Progenitor cell of endocrine pancreas (in vitro differentiated cells): ENCODE data around the gene SLC43A3. TPM values are rescaled to one million over a fixed set of nuclear protein-coding genes. Genes with fewer than 3 reads are reported as not detected.
A peak's percentile ranks its signal among the peaks of the same experiment; 100 is the strongest.

Experiments used
- DNase-seq: peaks from one replicate; pipeline ENCODE4 v3.0.0; 2021; ENCODE audit warnings: low spot score; ENCODE audit not compliant: unreplicated experiment
- H3K27ac Mint-ChIP-seq: 2 replicates; pipeline ENCODE4 v1.8.0; 2021; ENCODE audit warnings: mild to moderate bottlenecking, moderate library complexity, mixed read lengths
- H3K27me3 Mint-ChIP-seq: 2 replicates; pipeline ENCODE4 v1.8.0; 2021; ENCODE audit warnings: mixed read lengths
- H3K36me3 Mint-ChIP-seq: 2 replicates; pipeline ENCODE4 v1.8.0; 2022; ENCODE audit warnings: mixed read lengths; ENCODE audit not compliant: insufficient read depth
- H3K4me1 Mint-ChIP-seq: 2 replicates; pipeline ENCODE4 v1.8.0; 2021; ENCODE audit warnings: low read depth, mixed read lengths
- H3K4me3 Mint-ChIP-seq: 2 replicates; pipeline ENCODE4 v1.8.0; 2021; ENCODE audit warnings: low read depth, mild to moderate bottlenecking, moderate library complexity, mixed read lengths
- H3K9me3 Mint-ChIP-seq: 2 replicates; pipeline ENCODE4 v1.8.0; 2021; ENCODE audit warnings: low read depth, mixed read lengths
- CTCF ChIP-seq: fragments of 200-600 bp; sonication (generic); IDR thresholded peaks from one replicate; pipeline ENCODE4 v1.5.0; 2021; ENCODE audit warnings: antibody characterized with exemption, mild to moderate bottlenecking; ENCODE audit not compliant: unreplicated experiment
- total RNA-seq: library from RNA; stranded (reverse); gene quantifications from 2 replicates; pipeline ENCODE4 v1.2.1, GENCODE V29; 2021

Gene SLC43A3
- total RNA-seq, 1 donor from 2014 or later, result 24.6 TPM

GRCh38 chr11:57458410-57459163, 31.7 kb upstream of the SLC43A3 start:
- H3K36me3 Mint-ChIP-seq, result peaks cover 1% of the 10 kb centered on the region
- H3K9me3 Mint-ChIP-seq, result no peaks in the 10 kb centered on the region
- peak; percentile 81 for TF ChIP-seq CTCF
- H3K27ac Mint-ChIP-seq, result no peak overlapping the region
- peaks cover 15% of the 10 kb centered on the region for H3K4me1 Mint-ChIP-seq
- peak; percentile 43 for DNase-seq
- H3K4me3 Mint-ChIP-seq, result peak overlapping the region; percentile 53
- H3K27me3 Mint-ChIP-seq, result peaks cover 52% of the 10 kb centered on the region

GRCh38 chr11:57458060-57458409, 31.1 kb upstream of the SLC43A3 start:
- DNase-seq, result no peak
- no peak for TF ChIP-seq CTCF
- H3K4me1 Mint-ChIP-seq, result peaks cover 20% of the 10 kb centered on the region
- no peak overlapping the region for H3K4me3 Mint-ChIP-seq
- no peak overlapping the region for H3K27ac Mint-ChIP-seq
- no peaks in the 10 kb centered on the region for H3K9me3 Mint-ChIP-seq
- peaks cover 1% of the 10 kb centered on the region for H3K36me3 Mint-ChIP-seq
- peaks cover 51% of the 10 kb centered on the region for H3K27me3 Mint-ChIP-seq

GRCh38 chr11:57457643-57458023, 30.7 kb upstream of the SLC43A3 start:
- H3K9me3 Mint-ChIP-seq, result no peaks in the 10 kb centered on the region
- H3K27me3 Mint-ChIP-seq, result peaks cover 48% of the 10 kb centered on the region
- H3K27ac Mint-ChIP-seq, result no peak overlapping the region
- H3K4me1 Mint-ChIP-seq, result peaks cover 21% of the 10 kb centered on the region
- no peak for TF ChIP-seq CTCF
- H3K4me3 Mint-ChIP-seq, result no peak overlapping the region
- no peak for DNase-seq
- H3K36me3 Mint-ChIP-seq, result no peaks in the 10 kb centered on the region

GRCh38 chr11:57456960-57457642, 30.2 kb upstream of the SLC43A3 start:
- H3K9me3 Mint-ChIP-seq, result no peaks in the 10 kb centered on the region
- H3K4me3 Mint-ChIP-seq, result peak overlapping the region; percentile 20
- H3K27me3 Mint-ChIP-seq, result peaks cover 48% of the 10 kb centered on the region
- peaks cover 21% of the 10 kb centered on the region for H3K4me1 Mint-ChIP-seq
- H3K36me3 Mint-ChIP-seq, result no peaks in the 10 kb centered on the region
- DNase-seq, result peak; percentile 83
- TF ChIP-seq CTCF, result peak; percentile 97
- H3K27ac Mint-ChIP-seq, result no peak overlapping the region

- Mint-ChIP-seq H3K4me1 (peaks cover 10% of the 10 kb centered on the region), H3K36me3 (no peaks in the 10 kb centered on the region), H3K27ac (no peak overlapping the region), H3K27me3 (peaks cover 20% of the 10 kb centered on the region), H3K4me3 (no peak overlapping the region), H3K9me3 (no peaks in the 10 kb centered on the region)
- no peak for DNase-seq
- TF ChIP-seq CTCF, result no peak
Measured at GRCh38 chr11:57453543-57454177, 26.7 kb upstream of the SLC43A3 start.
